Lung (tissue), 12 donors: Measurements from ENCODE around the gene TAF11. TPM values are rescaled to one million over a fixed set of nuclear protein-coding genes. Genes with fewer than 3 reads are reported as not detected.

Experiments
- ATAC-seq: fragments of 200-7000 bp; cut with Tn5 transposase; one replicate; pipeline ENCODE4 v1.9.1; 2020; ENCODE audit warnings: moderate number of reproducible peaks; ENCODE audit not compliant: insufficient read depth, low FRiP score
- DNase-seq, 3 donors: peaks; one replicate each; pipeline ENCODE4 v3.0.0-alpha.2; 2013 to 2017
- H3K27ac ChIP-seq, 2 donors: one replicate each; pipeline ENCODE4 v1.5.1; 2013; ENCODE audit warnings: mild to moderate bottlenecking in 2 of 2, moderate library complexity in 2 of 2, control low read depth in 1 of 2, inconsistent platforms in 1 of 2, low read depth in 1 of 2, low read length in 1 of 2
- H3K27me3 ChIP-seq, 3 donors: one replicate each; pipeline ENCODE4 v1.5.1; 2013; ENCODE audit warnings: low read length in 2 of 3; ENCODE audit not compliant: control insufficient read depth in 3 of 3, insufficient read depth in 3 of 3
- H3K36me3 ChIP-seq, 4 donors: one replicate each; pipeline ENCODE4 v1.5.1; 2013; ENCODE audit warnings: low read length in 4 of 4, mild to moderate bottlenecking in 1 of 4, moderate library complexity in 1 of 4; ENCODE audit not compliant: control insufficient read depth in 4 of 4, insufficient read depth in 4 of 4
- H3K4me1 ChIP-seq, 5 donors: one replicate each; pipeline ENCODE4 v1.5.1; 2013; ENCODE audit warnings: low read length in 5 of 5, mild to moderate bottlenecking in 2 of 5, moderate library complexity in 1 of 5; ENCODE audit not compliant: control insufficient read depth in 5 of 5, insufficient read depth in 5 of 5
- H3K4me3 ChIP-seq: one replicate; pipeline ENCODE4 v1.5.1; 2013; ENCODE audit warnings: mild to moderate bottlenecking, control low read depth, moderate library complexity
- H3K9ac ChIP-seq, 2 donors: one replicate each; pipeline ENCODE4 v1.5.1; 2013; ENCODE audit warnings: low read length in 2 of 2, control low read depth in 1 of 2; ENCODE audit not compliant: insufficient read depth in 1 of 2
- H3K9me3 ChIP-seq, 4 donors: one replicate each; pipeline ENCODE4 v1.5.1; 2013; ENCODE audit warnings: low read length in 3 of 4, mild to moderate bottlenecking in 1 of 4, moderate library complexity in 1 of 4; ENCODE audit not compliant: control insufficient read depth in 4 of 4, insufficient read depth in 3 of 4
- CTCF ChIP-seq: IDR thresholded peaks from 2 replicates; pipeline ENCODE4 v1.5.1; 2012; ENCODE audit warnings: mild to moderate bottlenecking; ENCODE audit errors: control extremely low read depth, extremely low read depth
- WGBS, 2 donors: extraction: QIAGEN DNeasy Blood & Tissue Kit; methylation state at CpG; one replicate each; pipeline ENCODE4 v1.1.7; 2013; 5-methylcytosine and 5-hydroxymethylcytosine counted together
- polyA plus RNA-seq, 2 donors: library from polyadenylated mRNA; stranded (reverse); fragments of 200-250 nt; gene quantifications; one replicate each; pipeline ENCODE4 v1.2.1, GENCODE V29; 2013
- total RNA-seq, 2 donors: library from RNA; depleted of rRNA in 1 of 2; stranded (reverse); fragments of >200 nt in 1 of 2; gene quantifications; one replicate each; pipeline ENCODE4 v1.2.1, GENCODE V29; 2014 to 2021
- donor health status: control.
- donor health status: control.
- donor health status: Bipolar disorder and iron deficiency.
- donor health status: healthy.
- donor health status: DM: yes; HTN: yes; CAD: no.

The TAF11 gene
- total and polyA plus RNA-seq, 4 donors, result 17.3 to 30.5 (median 29.2) TPM

- Histone ChIP-seq H3K9ac (no peak overlapping the region), H3K27me3 (no peaks in the 10 kb centered on the region), H3K36me3 (peaks cover 38 to 50% (median 41%) of the 10 kb centered on the region in 4 donors), H3K27ac (no peak overlapping the region), H3K4me3 (no peak overlapping the region), H3K9me3 (no peaks in the 10 kb centered on the region), H3K4me1 (no peaks in the 10 kb centered on the region)
- 92 to 94% methylated on average over 4 of the region's 4 CpGs for WGBS, 2 donors
- TF ChIP-seq CTCF, result no peak
- ATAC-seq (no peak), DNase-seq (no peak)
Measured at GRCh38 chr6:34875292-34876213, 12.3 kb downstream of the TAF11 start.

- Histone ChIP-seq H3K9ac (no peak overlapping the region), H3K4me1 (no peaks in the 10 kb centered on the region), H3K27me3 (no peaks in the 10 kb centered on the region), H3K9me3 (no peaks in the 10 kb centered on the region), H3K4me3 (no peak overlapping the region), H3K27ac (no peak overlapping the region), H3K36me3 (peaks cover 25 to 37% (median 34%) of the 10 kb centered on the region in 4 donors)
- ATAC-seq, result no peak
- no peak for DNase-seq
- TF ChIP-seq CTCF, result no peak
- 76 to 89% methylated on average over 1 of the region's 1 CpG for WGBS, 2 donors
Measured at GRCh38 chr6:34872332-34872731, 15.5 kb downstream of the TAF11 start.

- no peak for DNase-seq
- WGBS, 2 donors, result 94 to 97% methylated on average over 4 of the region's 4 CpGs
- Histone ChIP-seq H3K4me1 (no peaks in the 10 kb centered on the region), H3K9ac (no peak overlapping the region), H3K4me3 (no peak overlapping the region), H3K9me3 (no peaks in the 10 kb centered on the region), H3K27me3 (no peaks in the 10 kb centered on the region), H3K36me3 (peaks cover 26 to 39% (median 33%) of the 10 kb centered on the region in 4 donors), H3K27ac (no peak overlapping the region)
- no peak for ATAC-seq
- no peak for TF ChIP-seq CTCF
Measured at GRCh38 chr6:34871853-34872252, 16.0 kb downstream of the TAF11 start.
